GM21825 (cell line): Measurements from ENCODE around the gene HK1.
A peak's percentile ranks its signal among the peaks of the same experiment; 100 is the strongest.

Experiments
- ATAC-seq: cut with Tn5 transposase; IDR thresholded peaks from one replicate; pipeline ENCODE4 v1.9.1; 2021; ENCODE audit warnings: mild to moderate bottlenecking, moderate library complexity; ENCODE audit not compliant: unreplicated experiment

Gene HK1

DNA sequence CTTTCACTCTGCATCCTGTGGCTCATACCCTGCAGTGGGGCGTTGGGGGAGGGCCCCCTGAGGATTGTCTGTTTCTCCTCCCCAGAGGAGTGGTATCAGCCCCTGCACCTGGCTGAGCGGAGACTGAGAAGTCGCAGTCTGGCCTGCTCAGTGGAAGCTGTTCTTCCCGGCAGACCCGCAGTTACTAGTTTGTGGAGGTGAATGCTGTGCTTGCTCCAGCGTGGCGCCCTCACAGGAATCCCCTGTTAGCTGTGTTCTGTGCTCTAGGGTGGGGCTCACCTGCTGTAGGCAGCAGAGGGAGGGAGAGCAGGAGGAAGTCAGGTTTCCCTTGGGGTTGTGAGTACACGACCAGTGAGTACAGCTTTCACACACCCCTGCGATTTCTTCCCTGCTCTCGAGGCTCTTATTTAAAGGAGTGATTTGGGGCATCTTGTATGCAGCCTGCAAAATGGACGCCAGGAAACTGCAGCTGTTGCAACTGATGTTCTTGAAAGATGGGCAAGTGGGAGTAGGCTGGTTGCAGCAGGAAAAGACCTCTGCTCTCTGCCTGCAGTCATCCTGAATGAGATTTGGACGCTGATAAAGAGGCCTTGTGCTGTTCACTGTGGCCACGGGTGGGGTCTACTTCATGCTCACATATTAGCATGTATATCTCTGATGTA is 66.4 kb downstream of the HK1 start:
- peak; percentile 81 for ATAC-seq

DNA sequence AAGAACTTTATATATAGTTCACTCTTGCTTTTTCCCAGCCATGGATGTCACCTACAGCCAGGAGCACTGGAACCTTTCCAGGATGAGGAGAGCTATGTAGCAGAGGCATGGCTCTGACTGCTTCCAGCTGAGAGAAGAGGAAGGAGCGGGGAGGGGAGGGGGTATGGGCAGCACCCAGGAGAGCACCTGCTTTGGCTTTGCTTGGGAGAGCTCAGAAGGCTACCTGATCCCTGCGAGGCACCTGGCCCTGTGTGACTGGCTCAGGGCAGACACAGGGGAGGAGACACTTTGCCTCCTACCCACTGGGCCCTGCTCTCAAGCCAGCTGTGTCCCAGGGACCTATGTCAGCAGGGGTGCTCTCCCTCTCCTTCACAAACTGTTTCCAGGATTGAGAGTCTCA is 67.1 kb downstream of the HK1 start:
- no peak for ATAC-seq

DNA sequence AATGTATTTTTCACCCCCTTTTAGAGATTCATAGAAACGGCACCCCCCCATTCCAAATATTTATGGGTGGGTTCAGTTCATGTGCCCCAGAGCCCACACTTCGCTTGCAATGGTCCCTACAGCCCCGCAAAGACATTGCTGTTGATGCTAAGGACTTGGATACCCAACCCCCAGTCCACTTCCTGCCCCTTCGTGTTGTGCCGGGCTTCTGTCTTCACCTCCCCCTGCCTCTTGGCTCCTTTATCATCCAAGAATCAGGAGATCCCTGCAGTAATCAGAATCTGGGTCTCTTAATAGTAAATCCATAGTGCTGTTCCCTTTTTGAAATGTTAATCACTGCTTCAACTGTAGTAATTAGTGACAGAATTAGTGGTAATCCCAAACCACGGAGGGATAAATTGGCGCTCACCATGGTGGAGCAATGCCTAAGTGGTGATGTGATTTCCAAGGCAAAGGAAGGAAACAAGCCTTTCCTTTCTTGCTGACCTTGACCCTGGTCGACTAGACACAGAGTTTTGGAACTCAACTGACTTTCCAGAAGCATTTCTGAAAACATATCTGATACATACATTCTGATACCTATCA is 67.7 kb downstream of the HK1 start:
- no peak for ATAC-seq

DNA sequence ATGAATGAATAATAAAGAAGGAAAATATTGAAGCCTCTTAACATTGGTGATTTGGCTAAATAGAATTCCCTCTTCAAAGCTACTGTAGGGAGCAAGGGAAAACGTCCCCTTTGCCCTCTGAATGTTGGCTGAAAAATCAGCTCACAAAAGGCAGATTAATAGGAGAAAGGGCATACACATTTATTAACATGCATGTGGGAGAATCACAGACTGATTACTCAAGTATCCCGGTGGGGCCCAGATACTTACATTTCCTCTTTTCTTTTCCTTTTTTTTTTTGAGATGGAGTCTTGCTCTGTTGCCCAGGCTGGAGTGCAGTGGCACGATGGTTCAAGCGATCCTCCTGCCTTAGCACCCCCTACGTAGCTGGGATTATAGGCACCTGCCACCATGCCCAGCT is 68.5 kb downstream of the HK1 start:
- ATAC-seq = no peak

DNA sequence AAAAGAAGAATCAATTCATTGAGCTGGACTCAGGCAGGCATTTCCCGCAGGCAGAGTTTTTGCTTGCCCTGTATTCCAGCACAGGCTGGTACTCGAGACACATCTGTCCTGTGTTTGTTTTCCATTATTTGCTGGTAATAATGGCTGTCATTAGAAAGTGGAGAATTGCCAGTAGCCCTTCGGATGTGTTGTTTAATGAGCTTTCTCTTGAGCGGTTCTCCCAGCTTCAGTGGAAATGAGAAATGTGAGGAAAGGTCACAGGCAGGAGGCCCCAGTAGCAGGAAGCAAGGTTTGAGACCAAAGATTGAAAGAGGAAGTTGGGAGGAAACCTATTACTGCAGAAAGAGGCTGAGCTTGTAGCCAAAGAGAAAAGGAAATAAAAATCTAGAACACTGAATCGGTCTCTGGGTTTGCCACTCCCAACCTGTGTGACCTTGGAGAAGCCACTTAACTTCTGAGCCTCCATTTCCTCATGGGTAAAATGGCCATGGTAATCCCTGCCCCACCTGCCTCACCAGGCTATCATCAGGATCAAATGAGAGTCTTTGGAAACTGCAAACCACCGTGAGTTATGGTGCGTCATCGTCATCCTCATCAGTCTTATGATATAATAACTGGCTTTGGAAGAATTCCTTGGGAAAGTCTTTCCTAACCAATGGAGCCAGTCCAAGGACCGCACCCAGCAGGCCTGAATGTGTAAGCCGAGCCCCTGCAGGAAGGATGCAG is 70.7 kb downstream of the HK1 start:
- no peak for ATAC-seq

- ATAC-seq = no peak
These were observed 71.2 kb downstream of the HK1 start for GRCh38 chr10:69349542-69349888.

- no peak for ATAC-seq
These were observed 73.3 kb downstream of the HK1 start for GRCh38 chr10:69351589-69351988.

DNA sequence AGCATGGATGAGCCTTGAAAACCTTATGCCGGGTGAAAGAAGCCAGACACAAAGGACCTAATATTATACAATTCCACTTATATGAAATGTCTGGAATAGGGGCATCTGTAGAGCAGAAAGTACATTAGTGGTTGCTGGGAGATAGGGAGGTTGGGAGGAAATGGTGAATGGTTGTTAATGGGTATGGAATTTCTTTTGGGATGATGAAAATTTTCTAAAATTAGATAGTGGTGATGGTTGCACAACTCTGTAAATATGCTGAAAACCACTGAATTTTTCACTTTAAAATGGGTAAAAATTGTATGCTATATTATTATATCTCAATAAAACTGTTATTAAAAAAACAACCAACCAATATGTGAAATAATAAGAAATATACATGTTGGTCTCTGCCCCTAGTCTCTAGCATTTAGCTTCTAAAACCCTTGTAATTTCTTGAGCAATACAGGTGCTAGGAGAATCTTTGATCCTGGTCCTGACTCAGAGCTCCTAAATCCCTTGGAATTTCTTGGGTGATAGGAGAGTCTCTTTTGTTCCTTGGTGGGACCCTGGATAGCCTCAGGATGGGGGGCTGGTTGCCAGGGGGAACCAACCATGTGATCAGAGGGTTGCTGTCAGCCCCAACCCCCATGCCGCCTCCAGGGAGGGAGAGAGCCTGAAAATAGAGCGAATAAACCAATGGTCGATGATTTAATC is 74.4 kb downstream of the HK1 start:
- no peak for ATAC-seq

- ATAC-seq = no peak
These were observed 75.8 kb downstream of the HK1 start for GRCh38 chr10:69353977-69354635.

DNA sequence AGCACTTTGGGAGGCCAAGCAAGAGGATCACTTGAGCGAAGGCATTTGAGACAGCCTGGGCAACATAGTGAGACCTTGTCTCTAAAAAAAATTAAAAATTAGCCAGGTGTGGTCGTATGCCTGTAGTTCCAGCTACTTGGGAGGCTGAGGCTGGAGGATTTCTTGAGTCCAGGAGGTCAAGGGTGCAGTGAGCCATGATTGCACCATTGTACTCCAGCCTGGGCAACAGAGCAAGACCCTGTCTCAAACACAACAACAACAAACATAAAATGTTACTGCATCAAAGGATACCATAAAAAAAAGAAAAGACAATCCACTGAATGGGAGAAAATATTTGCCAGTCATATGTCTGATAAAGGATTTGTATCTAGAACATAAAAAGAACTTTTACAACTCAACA is 77.9 kb downstream of the HK1 start:
- no peak for ATAC-seq

DNA sequence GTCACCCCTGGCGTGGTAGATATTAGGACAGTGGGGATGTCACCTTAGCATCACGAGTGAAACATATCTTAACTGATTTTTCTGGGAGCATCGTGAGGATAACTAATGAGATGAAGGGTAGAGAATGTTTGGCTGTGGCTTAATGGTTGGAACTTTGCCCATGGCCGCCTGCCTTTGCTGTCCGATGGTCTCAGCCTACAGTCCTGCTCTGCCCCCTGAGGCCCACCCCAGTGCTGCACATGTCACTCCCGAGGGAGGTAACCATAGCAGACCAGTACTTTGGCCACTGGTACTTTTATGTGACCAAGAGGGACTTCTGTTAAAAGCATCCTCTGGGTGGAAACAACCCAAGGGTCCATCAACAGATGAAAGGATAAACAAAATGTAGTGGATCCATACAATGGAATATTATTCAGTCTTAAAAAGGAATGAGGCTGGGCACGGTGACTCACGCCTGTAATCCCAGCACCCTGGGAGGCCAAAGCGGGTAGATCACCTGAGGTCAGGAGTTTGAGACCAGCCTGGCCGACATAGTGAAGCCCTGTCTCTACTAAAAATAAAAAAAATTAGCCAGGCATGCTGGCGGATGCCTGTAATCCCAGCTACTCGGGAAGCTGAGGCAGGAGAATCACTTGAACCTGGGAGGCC is 80.0 kb downstream of the HK1 start:
- no peak for ATAC-seq

- no peak for ATAC-seq
These were observed 80.9 kb downstream of the HK1 start for GRCh38 chr10:69359148-69359547.

- no peak for ATAC-seq
These were observed 81.3 kb downstream of the HK1 start for GRCh38 chr10:69359594-69359993.

DNA sequence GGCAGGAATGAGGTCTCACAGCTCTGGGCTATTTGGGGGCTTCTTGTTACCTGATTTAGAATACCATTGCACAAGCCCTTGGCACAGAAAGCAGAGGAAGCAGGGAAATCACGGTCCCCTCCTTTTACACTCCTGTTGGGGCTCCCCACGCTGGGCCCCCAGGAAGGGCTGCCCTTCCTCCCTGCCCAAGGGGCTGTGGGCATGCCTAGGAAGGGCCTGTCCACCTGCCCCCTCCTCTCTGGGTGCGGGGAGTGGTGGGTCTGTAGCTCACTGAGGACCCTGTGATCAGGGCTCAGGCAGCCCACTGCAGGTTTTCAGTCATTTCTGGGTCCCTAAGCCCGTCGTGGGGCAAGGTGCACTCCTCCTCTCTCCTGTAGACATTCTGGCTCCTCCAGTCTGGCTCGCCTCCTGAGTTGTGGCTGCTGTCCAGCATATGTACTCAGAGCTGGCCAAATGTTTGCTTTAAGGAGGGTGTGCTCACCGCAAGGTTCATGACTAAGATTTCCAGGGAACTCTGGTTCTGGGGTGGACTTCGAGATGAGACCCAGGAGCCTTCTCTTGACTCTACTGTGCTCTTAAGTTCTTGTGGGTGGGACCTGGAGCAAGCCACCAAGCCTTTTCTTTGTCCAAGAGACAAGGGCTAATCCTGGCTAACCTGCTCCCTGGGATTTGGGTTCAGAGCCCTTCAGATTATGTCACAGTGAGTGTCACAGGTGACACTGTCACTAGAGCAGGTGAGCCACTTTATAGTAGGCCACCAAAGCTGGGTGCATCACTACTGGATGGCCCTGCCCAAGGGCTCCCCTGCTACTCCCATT is 82.4 kb downstream of the HK1 start:
- no peak for ATAC-seq

DNA sequence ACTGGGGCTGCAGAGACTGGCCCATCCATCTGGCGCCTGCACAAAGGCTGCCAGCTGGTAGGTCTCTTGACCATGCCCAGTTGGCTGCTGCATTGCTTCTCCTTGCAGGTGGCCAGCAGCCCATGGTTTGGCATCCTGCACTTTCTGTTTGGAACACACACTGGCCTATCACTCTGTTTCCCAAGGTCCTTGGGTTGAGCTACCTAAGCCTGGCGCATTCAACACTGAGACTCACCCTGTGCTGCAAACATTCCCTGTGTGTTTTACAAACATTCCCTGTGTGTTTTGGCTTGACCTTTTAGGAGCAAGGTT is 83.0 kb downstream of the HK1 start:
- no peak for ATAC-seq

GRCh38 chr10:69362471-69362954 is 84.2 kb downstream of the HK1 start:
- ATAC-seq = no peak

- ATAC-seq = no peak
These were observed 85.4 kb downstream of the HK1 start for GRCh38 chr10:69363666-69364065.

GRCh38 chr10:69364232-69364940 is 86.1 kb downstream of the HK1 start:
- no peak for ATAC-seq

GRCh38 chr10:69366738-69367137 is 88.4 kb downstream of the HK1 start:
- no peak for ATAC-seq
